ENCODE data around the gene CEP55. TPM values are rescaled to one million over a fixed set of nuclear protein-coding genes. Genes with fewer than 3 reads are reported as not detected.

Gene CEP55
- total and polyA plus RNA-seq, 2 of the 8 experiments (the other 6 are each of a cell fraction or from before 2014, with no cell fraction given): 7.0 to 19.6 TPM

- no peak for TF ChIP-seq CHD7 (IDR thresholded peaks at IDR 0.05; ENCODE audit: insufficient replicate concordance, low read length)
- no peak for TF ChIP-seq EZH2 (IDR thresholded peaks at IDR 0.05; ENCODE audit: low read depth, low read length, severe bottlenecking)
- TF ChIP-seq BRCA1 (IDR thresholded peaks at IDR 0.05; ENCODE audit: low read depth, low read length): no peak
- TF ChIP-seq RAD21 (IDR thresholded peaks at IDR 0.05 in 1 of 2, conservative IDR thresholded peaks at IDR 0.05 in 1 of 2; ENCODE audit: low read depth in 2 of 2, low read length in 2 of 2): no peak
- TF ChIP-seq SP2 (IDR thresholded peaks at IDR 0.05; ENCODE audit: low read length): no peak
- no peak for TF ChIP-seq TEAD4 (IDR thresholded peaks at IDR 0.05; ENCODE audit: low read depth, low read length)
- TF ChIP-seq ATF2 (IDR thresholded peaks at IDR 0.05; ENCODE audit: low read length): no peak
- no peak for TF ChIP-seq KDM1A (IDR thresholded peaks at IDR 0.05; ENCODE audit: borderline replicate concordance, low read length)
These were observed 34.0 kb upstream of the CEP55 start (continued) for GRCh38 chr10:93462371-93462770.

All from H1 (cell line).